HAP-1 (cell line): Measurements from ENCODE around the gene DDX39A.
"Not testable (repeated sequence)": the region's sequence is repeated elsewhere in the genome, so short reads cannot be mapped to it uniquely, and the experiment has no call there.

Source experiments
- DNase-seq, 2 experiments: peaks; one replicate each; pipeline ENCODE4 v3.0.0-alpha.2; 2016 to 2020; ENCODE audit warnings: low spot score in 2 of 2
- H3K27me3 ChIP-seq: fragments of 250-450 bp; sonication (Bioruptor Pico); 2 replicates; pipeline ENCODE4 v1.5.1; 2020; ENCODE audit warnings: low read depth, mild to moderate bottlenecking, moderate library complexity
- H3K36me3 ChIP-seq: fragments of 250-450 bp; sonication (Bioruptor Pico); replicated peaks from 2 replicates; pipeline ENCODE4 v1.5.1; 2020; ENCODE audit warnings: mild to moderate bottlenecking
- H3K4me1 ChIP-seq: fragments of 250-450 bp; sonication (Bioruptor Pico); 2 replicates; pipeline ENCODE4 v1.5.1; 2020; ENCODE audit warnings: mild to moderate bottlenecking
- H3K4me3 ChIP-seq: fragments of 250-450 bp; sonication (Bioruptor Pico); 2 replicates; pipeline ENCODE4 v1.5.1; 2020; ENCODE audit warnings: mild to moderate bottlenecking, moderate library complexity
- H3K9me3 ChIP-seq: fragments of 250-450 bp; sonication (Bioruptor Pico); 2 replicates; pipeline ENCODE4 v1.5.1; 2020; ENCODE audit warnings: mild to moderate bottlenecking, moderate library complexity
- in situ Hi-C: fragments of 300-500 bp; cut with MboI; formaldehyde crosslinking; loops from 3 replicates; pipeline ENCODE4 v1.14.3; 2020; ENCODE audit warnings: low sequenced_read_pairs, inconsistent platforms, mixed read lengths

The DDX39A gene

GRCh38 chr19:14375582-14376291 is 43.4 kb downstream of the DDX39A start:
- in situ Hi-C loops, result no loop called here

GRCh38 chr19:14375055-14375581 is 44.0 kb downstream of the DDX39A start:
- no peak overlapping the region for H3K4me3 ChIP-seq
- no peaks in the 10 kb centered on the region for H3K27me3 ChIP-seq
- H3K36me3 ChIP-seq, result no peaks in the 10 kb centered on the region
- in situ Hi-C loops, result no loop called here
- peaks cover 3% of the 10 kb centered on the region for H3K4me1 ChIP-seq
- no peak for DNase-seq
- no peaks in the 10 kb centered on the region for H3K9me3 ChIP-seq

More at GRCh38 chr19:14375582-14376291, 43.4 kb downstream of the DDX39A start:
- no peaks in the 10 kb centered on the region for H3K36me3 ChIP-seq
- H3K4me1 ChIP-seq, result peaks cover under 1% of the 10 kb centered on the region
- no peak for DNase-seq
- no peaks in the 10 kb centered on the region for H3K9me3 ChIP-seq
- H3K4me3 ChIP-seq, result no peak overlapping the region
- no peaks in the 10 kb centered on the region for H3K27me3 ChIP-seq

- H3K9me3 ChIP-seq, H3K27me3 ChIP-seq, DNase-seq, H3K4me3 ChIP-seq, H3K36me3 ChIP-seq, H3K4me1 ChIP-seq, in situ Hi-C loops: not testable (repeated sequence)
Observed at GRCh38 chr19:14374313-14374712, 44.8 kb downstream of the DDX39A start.

- DNase-seq, H3K9me3 ChIP-seq, H3K4me3 ChIP-seq, H3K4me1 ChIP-seq, in situ Hi-C loops, H3K27me3 ChIP-seq, H3K36me3 ChIP-seq: not testable (repeated sequence)
Observed at GRCh38 chr19:14372384-14373077, 46.6 kb downstream of the DDX39A start.

GRCh38 chr19:14371301-14371821 is 47.8 kb downstream of the DDX39A start:
- no peaks in the 10 kb centered on the region for H3K9me3 ChIP-seq
- peaks cover 11% of the 10 kb centered on the region for H3K4me1 ChIP-seq
- no peaks in the 10 kb centered on the region for H3K27me3 ChIP-seq
- H3K36me3 ChIP-seq, result no peaks in the 10 kb centered on the region
- in situ Hi-C loops, result no loop called here
- DNase-seq, result no peak
- no peak overlapping the region for H3K4me3 ChIP-seq

- H3K4me3 ChIP-seq, result no peak overlapping the region
Observed at GRCh38 chr19:14370940-14371280, 48.2 kb downstream of the DDX39A start.

GRCh38 chr19:14370169-14370939 is 48.8 kb downstream of the DDX39A start:
- H3K4me1 ChIP-seq, result peaks cover 12% of the 10 kb centered on the region
- H3K9me3 ChIP-seq, result no peaks in the 10 kb centered on the region
- H3K27me3 ChIP-seq, result no peaks in the 10 kb centered on the region
- DNase-seq, result peak; percentile 22 to 38
- no peaks in the 10 kb centered on the region for H3K36me3 ChIP-seq
- in situ Hi-C loops, result no loop called here
- H3K4me3 ChIP-seq, result no peak overlapping the region

More at GRCh38 chr19:14370940-14371280, 48.2 kb downstream of the DDX39A start:
- in situ Hi-C loops, result no loop called here
- no peak for DNase-seq
- Histone ChIP-seq H3K36me3 (no peaks in the 10 kb centered on the region), H3K9me3 (no peaks in the 10 kb centered on the region), H3K27me3 (no peaks in the 10 kb centered on the region), H3K4me1 (peaks cover 12% of the 10 kb centered on the region)

GRCh38 chr19:14369399-14370168 is 49.6 kb downstream of the DDX39A start:
- in situ Hi-C loops, result no loop called here
- Histone ChIP-seq H3K9me3 (no peaks in the 10 kb centered on the region), H3K36me3 (no peaks in the 10 kb centered on the region), H3K4me1 (peaks cover 12% of the 10 kb centered on the region), H3K27me3 (no peaks in the 10 kb centered on the region), H3K4me3 (no peak overlapping the region)
- DNase-seq, result no peak

GRCh38 chr19:14368011-14368513 is 51.1 kb downstream of the DDX39A start:
- H3K36me3 ChIP-seq, result no peaks in the 10 kb centered on the region
- in situ Hi-C loops, result no loop called here
- no peak overlapping the region for H3K4me3 ChIP-seq
- no peak for DNase-seq
- H3K4me1 ChIP-seq, result peaks cover 16% of the 10 kb centered on the region
- H3K9me3 ChIP-seq, result no peaks in the 10 kb centered on the region
- no peaks in the 10 kb centered on the region for H3K27me3 ChIP-seq

- no peaks in the 10 kb centered on the region for H3K9me3 ChIP-seq
- H3K27me3 ChIP-seq, result no peaks in the 10 kb centered on the region
- no peak for DNase-seq
- no peaks in the 10 kb centered on the region for H3K36me3 ChIP-seq
- peaks cover 17% of the 10 kb centered on the region for H3K4me1 ChIP-seq
- H3K4me3 ChIP-seq, result no peak overlapping the region
- in situ Hi-C loops, result no loop called here
Observed at GRCh38 chr19:14367016-14367415, 52.1 kb downstream of the DDX39A start.

- Histone ChIP-seq H3K36me3 (no peaks in the 10 kb centered on the region), H3K4me3 (no peak overlapping the region), H3K4me1 (peaks cover 17% of the 10 kb centered on the region), H3K9me3 (no peaks in the 10 kb centered on the region), H3K27me3 (no peaks in the 10 kb centered on the region)
- in situ Hi-C loops, result no loop called here
- peak; percentile 56 to 87 for DNase-seq
Observed at GRCh38 chr19:14366529-14366928, 52.6 kb downstream of the DDX39A start.

- H3K36me3 ChIP-seq, in situ Hi-C loops: not testable (repeated sequence)
- H3K4me3 ChIP-seq, result peak overlapping the region; percentile 24
Observed at GRCh38 chr19:14364098-14364443, 55.1 kb downstream of the DDX39A start.

More at GRCh38 chr19:14364098-14364443, 55.1 kb downstream of the DDX39A start:
- H3K9me3 ChIP-seq, H3K4me1 ChIP-seq, DNase-seq, H3K27me3 ChIP-seq: not testable (repeated sequence)
